A673 (cell line): Measurements from ENCODE around the gene PTH. TPM values are rescaled to one million over a fixed set of nuclear protein-coding genes. Genes with fewer than 3 reads are reported as not detected.

Experiments
- BruUV-seq: library from RNA; stranded (reverse); fragments of 400-500 nt; replicated peaks from 2 replicates; lab custom pipeline; 2021; lab: Mats Ljungman, UMichigan
- CTCF ChIA-PET: fragments of 300-600 bp; sonication (Branson Sonifier 250); formaldehyde crosslinking; loops from one replicate; lab custom pipeline; 2022; ENCODE audit warnings: antibody characterized with exemption; lab: Charles Lee
- POLR2A ChIA-PET: fragments of 300-600 bp; sonication (Branson Sonifier 250); formaldehyde crosslinking; loops from one replicate; lab custom pipeline; 2022; ENCODE audit warnings: antibody characterized with exemption; ENCODE audit not compliant: low non-redundant PET; lab: Charles Lee
- DNase-seq: peaks from one replicate; pipeline ENCODE4 v3.0.0-alpha.2; 2015; ENCODE audit warnings: low spot score
- H3K27ac ChIP-seq: fragments of 200-600 bp; sonication (generic); 2 replicates; pipeline ENCODE4 v1.5.1; 2016; ENCODE audit warnings: mixed run types, low read depth, mild to moderate bottlenecking, mixed read lengths, antibody characterized with exemption, low read length; ENCODE audit not compliant: poor library complexity, severe bottlenecking
- H3K27me3 ChIP-seq: fragments of 200-600 bp; sonication (generic); replicated peaks from 2 replicates; pipeline ENCODE4 v1.6.1; 2017; ENCODE audit warnings: mixed run types, low read depth, mild to moderate bottlenecking, mixed read lengths, antibody characterized with exemption, low read length; ENCODE audit not compliant: insufficient read depth, poor library complexity
- H3K36me3 ChIP-seq: fragments of 200-600 bp; sonication (generic); 2 replicates; pipeline ENCODE4 v1.6.1; 2016; ENCODE audit warnings: mixed run types, mild to moderate bottlenecking, mixed read lengths, antibody characterized with exemption, low read length; ENCODE audit not compliant: insufficient read depth, poor library complexity, severe bottlenecking
- H3K4me1 ChIP-seq: fragments of 200-600 bp; sonication (generic); 2 replicates; pipeline ENCODE4 v1.6.1; 2017; ENCODE audit warnings: mixed run types, mild to moderate bottlenecking, mixed read lengths, antibody characterized with exemption, low read length; ENCODE audit not compliant: insufficient read depth, poor library complexity, severe bottlenecking
- H3K4me3 ChIP-seq: fragments of 200-600 bp; sonication (generic); 2 replicates; pipeline ENCODE4 v1.5.1; 2016; ENCODE audit warnings: low read depth, mixed run types, mild to moderate bottlenecking, mixed read lengths, low read length; ENCODE audit not compliant: poor library complexity, severe bottlenecking
- H3K9me3 ChIP-seq: fragments of 200-600 bp; sonication (generic); 2 replicates; pipeline ENCODE4 v1.6.1; 2016; ENCODE audit warnings: mixed run types, low read depth, mild to moderate bottlenecking, mixed read lengths, antibody characterized with exemption, low read length; ENCODE audit not compliant: poor library complexity, severe bottlenecking
- EZH2 ChIP-seq: fragments of 200-600 bp; sonication (generic); IDR thresholded peaks from 2 replicates; pipeline ENCODE4 v1.6.1; 2017; ENCODE audit warnings: borderline replicate concordance, low read depth, mild to moderate bottlenecking, mixed read lengths, antibody characterized with exemption, low read length; ENCODE audit not compliant: poor library complexity, severe bottlenecking
- intact Hi-C: fragments of 100-400 bp; cut with micrococcal nuclease; formaldehyde crosslinking; loops from one replicate; pipeline ENCODE4 v1.10.0; 2022; ENCODE audit not compliant: unreplicated experiment
- total RNA-seq: library from RNA; stranded (reverse); gene quantifications from 2 replicates; pipeline ENCODE4 v1.2.3, GENCODE V29; 2021
- TF ChIP-seq, protein P1 (sequence below): fragments of 300-800, 200-600 bp; sonication (generic); conservative IDR thresholded peaks from 2 replicates; pipeline ENCODE4 v1.5.1; 2017; ENCODE audit warnings: low read depth, mild to moderate bottlenecking, antibody characterized with exemption, low read length, moderate library complexity, mixed read lengths

PTH gene
- total RNA-seq, 1 experiment from 2014 or later = not detected

DNA sequence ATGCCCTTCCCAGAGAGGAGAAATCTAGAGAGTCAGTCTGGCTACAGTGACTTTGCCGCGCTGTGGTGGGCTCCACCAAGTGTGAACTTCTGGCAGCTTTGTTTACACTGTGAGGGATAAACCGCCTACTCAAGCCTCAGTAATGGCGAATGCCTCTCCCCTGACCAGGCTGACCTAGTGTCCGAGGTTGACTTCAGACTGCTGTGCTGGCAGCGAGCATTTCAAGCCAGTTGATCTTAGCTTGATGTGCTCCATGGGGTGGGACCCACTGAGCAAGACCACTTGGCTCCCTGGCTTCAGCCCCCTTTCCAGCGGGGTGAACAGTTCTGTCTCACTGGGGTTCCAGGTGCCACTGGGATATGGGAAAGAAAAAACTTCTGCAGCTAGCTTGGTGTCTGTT lies 38.6 kb upstream of the PTH start:
- no peaks in the 10 kb centered on the region for H3K9me3 ChIP-seq
- POLR2A ChIA-PET = no interaction called here
- DNase-seq = no peak
- CTCF ChIA-PET = no interaction called here
- TF ChIP-seq, protein P1, sequence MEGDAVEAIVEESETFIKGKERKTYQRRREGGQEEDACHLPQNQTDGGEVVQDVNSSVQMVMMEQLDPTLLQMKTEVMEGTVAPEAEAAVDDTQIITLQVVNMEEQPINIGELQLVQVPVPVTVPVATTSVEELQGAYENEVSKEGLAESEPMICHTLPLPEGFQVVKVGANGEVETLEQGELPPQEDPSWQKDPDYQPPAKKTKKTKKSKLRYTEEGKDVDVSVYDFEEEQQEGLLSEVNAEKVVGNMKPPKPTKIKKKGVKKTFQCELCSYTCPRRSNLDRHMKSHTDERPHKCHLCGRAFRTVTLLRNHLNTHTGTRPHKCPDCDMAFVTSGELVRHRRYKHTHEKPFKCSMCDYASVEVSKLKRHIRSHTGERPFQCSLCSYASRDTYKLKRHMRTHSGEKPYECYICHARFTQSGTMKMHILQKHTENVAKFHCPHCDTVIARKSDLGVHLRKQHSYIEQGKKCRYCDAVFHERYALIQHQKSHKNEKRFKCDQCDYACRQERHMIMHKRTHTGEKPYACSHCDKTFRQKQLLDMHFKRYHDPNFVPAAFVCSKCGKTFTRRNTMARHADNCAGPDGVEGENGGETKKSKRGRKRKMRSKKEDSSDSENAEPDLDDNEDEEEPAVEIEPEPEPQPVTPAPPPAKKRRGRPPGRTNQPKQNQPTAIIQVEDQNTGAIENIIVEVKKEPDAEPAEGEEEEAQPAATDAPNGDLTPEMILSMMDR = no peak
- TF ChIP-seq EZH2 = no peak
- no TSS peak for BruUV-seq
- no peaks in the 10 kb centered on the region for H3K36me3 ChIP-seq
- H3K4me1 ChIP-seq = no peaks in the 10 kb centered on the region
- no peak overlapping the region for H3K4me3 ChIP-seq
- H3K27ac ChIP-seq = no peak overlapping the region
- H3K27me3 ChIP-seq = no peaks in the 10 kb centered on the region
- intact Hi-C loops = no loop called here

DNA sequence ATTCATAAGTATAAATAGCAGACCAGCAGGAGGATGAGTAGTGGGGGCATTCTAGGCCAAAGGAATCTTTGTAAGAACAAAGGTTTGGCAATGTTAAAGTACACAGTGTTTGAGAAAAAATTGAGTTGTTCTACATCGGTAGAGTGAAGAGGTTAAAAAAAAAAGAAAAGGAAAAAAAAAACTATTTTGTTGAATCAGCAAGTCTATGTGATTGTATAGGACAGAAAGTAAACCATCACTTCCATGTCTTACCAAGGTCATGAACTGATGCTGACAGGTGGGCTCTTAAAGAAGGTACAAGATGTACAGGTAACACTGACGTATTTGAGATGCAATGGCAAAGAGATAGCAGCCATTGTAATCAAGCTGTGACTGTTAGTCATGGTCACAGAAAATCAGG lies 29.5 kb upstream of the PTH start:
- Histone ChIP-seq H3K4me1 (no peaks in the 10 kb centered on the region), H3K27me3 (peaks cover 11% of the 10 kb centered on the region)

DNA sequence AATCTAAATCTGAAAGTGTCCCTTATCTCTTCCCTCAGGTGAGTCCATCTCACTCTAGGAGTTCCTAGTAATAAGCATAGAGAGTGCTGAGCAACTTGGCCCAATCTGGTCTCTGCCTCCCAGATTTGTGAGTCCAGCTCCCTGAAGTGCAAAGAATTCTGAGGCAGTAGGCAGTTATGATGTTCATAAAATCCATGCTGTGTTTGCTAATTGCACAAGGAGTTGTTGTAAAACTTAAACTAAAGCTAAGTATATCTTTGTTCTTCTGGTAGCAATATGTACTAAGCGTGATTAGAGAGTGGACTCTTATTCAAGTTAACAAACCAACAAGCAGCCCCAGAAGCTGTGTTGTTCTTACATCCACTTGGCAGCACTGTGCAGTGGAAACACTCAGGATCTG lies 7.6 kb upstream of the PTH start:
- Histone ChIP-seq H3K9me3 (no peaks in the 10 kb centered on the region), H3K27me3 (no peaks in the 10 kb centered on the region), H3K4me1 (no peaks in the 10 kb centered on the region), H3K4me3 (no peak overlapping the region), H3K27ac (no peak overlapping the region), H3K36me3 (no peaks in the 10 kb centered on the region)
- no peak for DNase-seq
- no TSS peak for BruUV-seq
- ChIA-PET POLR2A (no interaction called here), CTCF (no interaction called here)
- TF ChIP-seq, protein P1 = no peak
- no peak for TF ChIP-seq EZH2
- intact Hi-C loops = no loop called here

More for the DNA sequence above, 29.5 kb upstream of the PTH start:
- H3K4me3 ChIP-seq = no peak overlapping the region
- POLR2A ChIA-PET = no interaction called here
- TF ChIP-seq, protein P1 = no peak
- no peak for TF ChIP-seq EZH2
- CTCF ChIA-PET = no interaction called here
- H3K9me3 ChIP-seq = no peaks in the 10 kb centered on the region
- H3K27ac ChIP-seq = no peak overlapping the region
- no TSS peak for BruUV-seq
- intact Hi-C loops = no loop called here
- DNase-seq = no peak
- H3K36me3 ChIP-seq = no peaks in the 10 kb centered on the region
